Measurements from ENCODE around the gene CRYBA2.

DNA sequence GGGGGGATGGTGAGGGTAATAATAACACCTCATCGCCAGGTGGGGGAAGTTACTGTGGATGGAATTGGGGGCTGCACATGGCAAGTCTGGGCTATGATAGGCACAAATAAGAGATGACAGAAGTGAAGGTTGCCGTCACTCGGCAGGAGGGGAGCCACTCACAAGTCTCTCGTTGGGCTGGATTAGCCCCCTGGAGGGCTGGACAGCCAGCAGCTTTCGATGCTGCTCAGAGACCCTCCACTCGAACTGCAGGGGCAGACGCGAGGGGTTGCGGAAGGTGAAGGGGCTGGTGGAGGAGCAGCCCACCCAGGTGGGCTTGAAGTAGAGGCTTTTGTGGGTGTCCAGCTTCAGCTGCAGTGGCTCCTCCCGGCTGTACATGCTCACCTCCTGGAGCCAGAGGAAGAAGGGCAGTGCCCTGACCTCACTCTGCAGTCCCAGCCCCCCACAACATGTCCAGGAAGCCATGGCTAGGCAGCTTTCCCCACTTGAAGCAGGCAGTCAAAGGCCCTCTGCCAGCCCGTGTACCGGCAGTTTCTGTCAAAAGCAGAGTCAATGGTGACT is 29.9 kb upstream of the CRYBA2 start:
- TF ChIP-seq POLR2AphosphoS5 (IDR thresholded peaks at IDR 0.05; ENCODE audit: low read depth, low read length) (no peak), SIN3A (IDR thresholded peaks at IDR 0.05; ENCODE audit: borderline replicate concordance, insufficient read depth, low read length) (no peak)

Data from PFSK-1 (cell line).